Measurements from ENCODE around the gene BMI1.
A peak's percentile ranks its signal among the peaks of the same experiment; 100 is the strongest.
"Not testable (repeated sequence)": the region's sequence is repeated elsewhere in the genome, so short reads cannot be mapped to it uniquely, and the experiment has no call there.

Gene BMI1

DNA sequence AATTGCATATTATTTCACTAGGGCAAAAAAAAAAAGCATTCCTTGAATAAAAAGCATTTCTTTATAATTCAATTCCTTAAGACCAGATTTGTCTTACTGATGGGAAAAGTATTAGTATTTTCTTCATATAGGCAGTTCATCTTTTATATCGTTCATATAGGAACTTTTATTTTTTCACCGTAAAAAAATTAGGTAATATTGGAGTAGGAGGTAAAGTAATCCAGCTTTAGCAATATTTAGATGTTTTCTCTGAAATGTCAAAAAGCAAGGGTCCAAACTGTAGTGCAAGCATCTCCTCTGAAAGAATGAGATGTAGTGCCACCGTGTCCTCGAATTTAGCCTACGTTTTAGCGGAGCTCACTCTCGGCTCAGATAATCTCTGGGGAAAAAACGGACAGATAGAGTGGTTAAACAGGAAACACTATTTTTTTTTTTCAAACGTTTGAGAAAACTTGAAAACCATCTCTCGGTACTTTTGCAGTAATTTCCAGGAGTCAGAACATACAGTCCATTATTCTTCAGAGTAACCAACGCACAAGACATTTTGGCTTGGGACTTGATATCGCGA is 18.9 kb downstream of the BMI1 start:
- peak; percentile 89 for FAIRE-seq
- DNase-seq (ENCODE audit: insufficient read length, low spot score) = no peak
- TF ChIP-seq POLR2A (IDR thresholded peaks at IDR 0.05; ENCODE audit: low read depth, low read length) = no peak

DNA sequence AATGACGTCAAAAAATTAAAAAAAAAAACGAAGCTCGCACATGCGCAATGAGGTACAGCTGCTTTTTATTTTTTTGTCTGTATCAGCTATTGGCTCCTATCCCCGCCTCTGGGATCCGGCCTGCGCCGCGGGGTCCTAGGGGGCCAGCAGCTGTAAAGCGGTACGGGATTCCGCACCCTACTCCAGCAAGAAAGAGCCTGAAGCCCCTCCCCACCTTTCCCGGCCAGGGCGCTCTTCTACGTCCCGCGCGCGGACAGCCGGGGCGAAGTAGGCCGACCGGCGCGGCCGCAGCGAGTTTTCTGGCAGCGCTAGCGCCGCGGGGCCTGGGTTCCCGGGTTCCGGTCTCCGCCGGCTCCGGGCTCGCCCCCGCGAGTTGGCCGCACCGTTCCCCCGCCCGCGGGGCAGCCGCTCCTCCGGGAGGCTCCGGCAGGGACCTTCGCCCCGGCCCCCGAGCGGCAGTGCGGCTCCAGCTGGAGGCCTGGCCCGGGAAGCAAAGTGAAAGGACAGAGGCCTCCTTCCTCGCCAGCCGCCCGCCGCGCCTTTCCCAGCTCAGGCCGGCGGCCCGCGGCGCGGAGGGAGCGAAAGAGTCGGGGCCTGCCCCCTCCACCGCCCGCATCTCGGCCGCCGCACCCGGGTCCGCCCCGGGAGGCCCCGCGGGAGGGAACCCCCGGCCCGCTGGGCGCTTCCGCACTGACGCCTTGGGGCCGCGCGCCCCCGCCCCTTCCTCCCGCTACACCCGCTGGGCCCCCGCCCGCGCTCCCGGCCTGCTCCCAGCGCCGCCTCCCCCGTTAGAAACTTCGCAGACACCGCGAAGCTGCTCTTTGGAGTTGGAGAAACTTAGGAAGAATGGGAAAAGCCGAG is 19.7 kb downstream of the BMI1 start:
- FAIRE-seq (no peak), DNase-seq (ENCODE audit: insufficient read length, low spot score) (no peak)
- TF ChIP-seq POLR2A (IDR thresholded peaks at IDR 0.05; ENCODE audit: low read depth, low read length) = peak; percentile 29; the same call in 1 of the 2 replicates

DNA sequence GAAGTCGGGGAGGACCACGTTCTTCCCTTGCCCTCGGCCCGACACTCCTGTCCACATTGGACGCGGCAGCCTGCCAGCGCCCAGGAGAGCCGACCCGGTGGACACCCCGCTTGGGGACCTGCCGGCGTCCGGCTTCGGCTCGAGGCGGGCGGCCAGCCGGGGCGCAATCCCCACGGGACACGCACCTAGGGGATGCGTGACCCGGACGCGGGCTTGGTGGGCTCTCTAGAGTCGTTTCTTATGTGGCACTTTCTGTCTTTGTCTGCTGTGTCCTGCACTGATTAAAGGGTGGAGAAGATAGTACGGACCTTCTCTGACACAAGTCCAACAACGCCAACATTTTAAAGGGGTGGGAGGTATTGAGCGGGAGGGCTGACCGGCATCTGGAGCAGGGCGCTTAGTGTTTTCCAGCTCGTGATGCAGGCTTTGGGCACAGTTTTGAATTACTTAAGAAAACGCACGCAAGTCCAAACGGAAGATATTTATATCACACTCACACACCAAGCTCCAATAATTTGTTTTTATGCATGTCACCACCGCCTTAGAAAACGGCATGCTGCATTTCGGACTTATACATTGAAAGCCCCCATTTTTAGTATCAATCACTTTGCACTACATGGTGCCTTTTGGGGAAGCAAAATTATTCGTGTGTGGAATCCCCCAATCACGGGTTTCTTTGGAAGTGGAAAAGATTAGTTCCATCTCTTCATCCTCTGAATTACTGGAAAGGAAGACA is 20.5 kb downstream of the BMI1 start:
- no peak for FAIRE-seq
- TF ChIP-seq POLR2A (IDR thresholded peaks at IDR 0.05; ENCODE audit: low read depth, low read length) = no peak
- DNase-seq (ENCODE audit: insufficient read length, low spot score) = peak; percentile 44

DNA sequence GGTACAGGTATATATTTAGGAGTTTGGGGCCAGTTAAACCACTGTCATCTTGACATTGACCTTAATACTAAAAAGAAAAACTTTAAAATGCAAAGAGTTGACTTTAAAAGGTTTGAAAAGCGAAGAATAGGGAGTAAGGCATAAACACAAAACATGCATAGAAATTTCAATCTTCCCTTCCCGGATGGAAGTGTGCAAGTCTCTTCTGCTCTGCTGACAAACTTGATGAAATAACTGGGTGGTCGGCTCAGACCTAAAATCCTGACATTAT is 21.0 kb downstream of the BMI1 start:
- TF ChIP-seq POLR2A (IDR thresholded peaks at IDR 0.05; ENCODE audit: low read depth, low read length) = no peak
- no peak for DNase-seq (ENCODE audit: insufficient read length, low spot score)
- FAIRE-seq = no peak

DNA sequence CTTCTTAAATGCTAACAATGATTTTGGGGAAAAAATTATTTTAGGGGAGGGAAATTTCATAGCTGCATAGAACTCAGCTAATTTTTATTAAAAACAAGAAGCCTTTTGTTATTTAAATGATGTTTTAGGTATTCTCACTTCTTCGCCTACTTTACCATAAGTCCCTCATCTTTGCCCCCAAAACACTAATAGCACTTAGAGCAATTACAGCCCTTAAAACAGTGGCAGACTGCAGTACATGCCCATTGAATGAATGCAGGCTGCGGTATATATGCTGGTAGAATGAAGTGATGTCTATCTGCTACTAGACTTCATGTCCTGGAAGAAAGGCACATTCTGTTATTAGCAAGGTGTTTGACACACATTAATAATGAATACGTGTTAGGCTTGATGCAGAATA is 21.5 kb downstream of the BMI1 start:
- FAIRE-seq = no peak
- TF ChIP-seq POLR2A (IDR thresholded peaks at IDR 0.05; ENCODE audit: low read depth, low read length) = no peak
- DNase-seq (ENCODE audit: insufficient read length, low spot score) = no peak

DNA sequence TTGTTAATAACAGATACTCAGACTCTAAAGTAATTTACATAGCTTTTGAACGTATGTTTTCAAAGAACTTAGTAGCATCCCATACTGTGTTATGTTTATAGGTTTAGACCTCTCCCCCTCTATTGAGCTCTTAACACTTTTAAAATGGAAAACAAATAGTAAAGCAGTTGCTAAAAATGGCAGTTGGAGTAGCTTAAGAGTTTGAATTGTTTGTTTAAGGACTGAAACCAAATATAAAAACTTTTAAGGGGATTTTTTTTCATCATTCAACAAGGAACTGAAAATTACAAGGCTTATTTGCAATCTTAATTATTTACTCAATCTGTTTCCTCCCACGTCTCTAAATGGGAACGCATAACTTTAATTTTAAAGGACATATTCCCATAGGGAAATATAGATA is 22.8 kb downstream of the BMI1 start:
- no peak for TF ChIP-seq POLR2A (IDR thresholded peaks at IDR 0.05; ENCODE audit: low read depth, low read length)
- FAIRE-seq = no peak
- no peak for DNase-seq (ENCODE audit: insufficient read length, low spot score)

DNA sequence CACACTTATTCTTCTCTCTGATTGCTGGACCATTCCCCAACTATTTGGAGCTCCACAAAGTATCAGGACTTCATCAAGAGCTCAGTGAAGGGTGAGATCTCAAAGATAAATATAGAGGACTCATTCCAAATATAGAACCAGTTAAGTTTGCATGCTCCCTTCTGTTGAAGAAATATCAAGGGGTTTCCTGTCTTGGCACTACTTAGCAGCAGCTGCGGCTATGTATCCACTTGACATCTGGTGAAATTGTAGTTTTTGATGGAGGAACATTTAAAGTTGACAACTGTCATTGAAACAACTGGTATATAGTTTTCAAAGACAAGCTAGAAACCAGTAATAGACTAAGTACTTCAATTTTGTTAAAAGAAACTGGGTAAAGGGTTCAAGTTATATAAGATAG is 23.4 kb downstream of the BMI1 start:
- no peak for FAIRE-seq
- TF ChIP-seq POLR2A (IDR thresholded peaks at IDR 0.05; ENCODE audit: low read depth, low read length) = no peak
- DNase-seq (ENCODE audit: insufficient read length, low spot score) = no peak

DNA sequence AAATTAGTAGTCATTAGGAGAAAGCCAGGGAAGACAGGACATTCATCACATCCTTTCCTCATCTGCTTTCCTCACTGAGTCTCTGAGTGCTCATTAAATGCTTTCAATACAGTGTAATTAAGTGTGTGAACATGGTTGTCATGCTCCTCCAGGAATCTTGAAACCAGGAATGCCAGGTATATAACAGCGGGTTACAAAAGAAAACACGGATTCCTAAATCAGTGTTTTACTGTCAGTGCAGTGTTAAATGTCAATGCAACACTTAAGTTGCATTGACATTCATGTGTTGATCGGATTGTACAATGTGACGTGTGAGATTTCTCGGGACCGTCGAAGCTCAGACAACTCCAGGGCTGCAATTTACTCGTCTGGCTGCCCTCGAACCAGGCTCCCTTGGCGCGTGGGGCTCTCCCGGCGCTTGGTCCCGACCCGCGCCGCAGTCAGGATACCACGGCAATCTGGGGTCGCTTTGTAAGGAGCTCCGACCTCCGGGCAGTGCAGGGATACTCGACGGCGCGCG is 23.9 kb downstream of the BMI1 start:
- DNase-seq (ENCODE audit: insufficient read length, low spot score) (no peak), FAIRE-seq (no peak)
- no peak for TF ChIP-seq POLR2A (IDR thresholded peaks at IDR 0.05; ENCODE audit: low read depth, low read length)

DNA sequence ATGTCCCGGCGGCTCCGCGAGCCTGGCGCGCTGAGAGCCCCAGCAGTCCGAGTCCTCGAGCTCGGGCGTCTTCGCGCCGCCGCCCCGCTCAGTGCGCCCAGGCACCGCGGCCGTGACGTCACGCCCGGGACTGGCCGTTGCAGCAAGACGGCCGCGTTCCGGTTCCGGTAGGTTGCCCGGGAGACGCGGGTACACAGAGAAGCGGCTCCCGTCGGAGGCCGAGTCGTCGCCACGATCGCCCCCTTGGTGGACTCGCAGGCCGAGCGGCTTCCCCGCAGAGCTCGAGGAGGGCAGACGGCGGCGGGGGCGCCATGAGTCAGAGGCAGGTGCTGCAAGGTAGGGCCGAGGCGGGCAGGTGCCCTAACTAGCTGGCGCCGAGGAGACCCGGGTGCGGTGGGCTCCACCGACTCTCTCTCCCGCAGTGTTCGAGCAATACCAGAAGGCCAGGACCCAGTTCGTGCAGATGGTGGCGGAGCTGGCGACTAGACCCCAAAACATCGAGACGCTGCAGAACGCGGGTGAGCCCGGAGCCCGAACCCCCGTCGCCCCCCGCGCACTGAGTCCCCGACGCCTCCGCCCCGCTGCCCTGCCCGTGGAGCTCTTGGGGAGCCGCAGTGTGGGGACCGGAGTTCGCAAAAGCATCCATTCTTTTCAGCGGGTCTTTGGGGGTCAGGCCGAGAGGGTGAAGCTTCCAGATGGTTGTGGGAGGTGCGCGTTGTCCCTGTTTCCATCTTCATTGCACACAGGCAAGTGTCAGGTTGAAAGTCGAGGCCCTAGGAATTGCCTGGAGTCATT is 24.6 kb downstream of the BMI1 start, which contains the start of gene SPAG6:
Gene SPAG6, plus strand, starts transcription at position 196 of the 795 bp plus-strand sequence. Its CDS starts 116 bp downstream, at position 312.
- no peak for TF ChIP-seq POLR2A (IDR thresholded peaks at IDR 0.05; ENCODE audit: low read depth, low read length)
- FAIRE-seq = no peak
- no peak for DNase-seq (ENCODE audit: insufficient read length, low spot score)

DNA sequence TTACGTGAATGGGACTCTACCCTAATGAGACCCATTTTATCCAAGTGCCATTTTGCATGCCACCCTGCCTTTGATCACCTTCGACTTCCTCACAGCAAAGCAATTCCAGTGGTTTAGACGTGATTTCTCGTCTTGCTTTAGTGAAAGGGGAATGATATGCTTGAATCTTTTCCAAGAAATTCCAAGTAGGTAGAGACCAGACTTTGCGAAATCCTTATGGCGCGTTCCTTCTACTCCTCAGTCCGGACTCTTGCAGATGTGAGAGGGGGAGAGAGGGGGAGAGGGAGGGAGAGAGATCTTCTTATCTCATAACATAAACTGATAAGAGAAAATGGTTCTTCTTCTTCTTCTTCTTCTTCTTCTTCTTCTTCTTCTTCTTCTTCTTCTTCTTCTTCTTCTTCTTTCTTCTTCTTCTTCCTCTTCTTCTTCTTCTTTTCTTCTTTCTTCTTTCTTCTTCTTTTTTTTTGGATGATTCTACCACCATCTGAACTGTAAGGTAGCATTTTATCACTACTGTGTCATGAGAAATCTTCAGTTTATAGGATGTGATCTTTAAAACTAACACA is 25.3 kb downstream of the BMI1 start:
- TF ChIP-seq POLR2A (IDR thresholded peaks at IDR 0.05; ENCODE audit: low read depth, low read length) = no peak
- DNase-seq (ENCODE audit: insufficient read length, low spot score) = no peak
- no peak for FAIRE-seq

DNA sequence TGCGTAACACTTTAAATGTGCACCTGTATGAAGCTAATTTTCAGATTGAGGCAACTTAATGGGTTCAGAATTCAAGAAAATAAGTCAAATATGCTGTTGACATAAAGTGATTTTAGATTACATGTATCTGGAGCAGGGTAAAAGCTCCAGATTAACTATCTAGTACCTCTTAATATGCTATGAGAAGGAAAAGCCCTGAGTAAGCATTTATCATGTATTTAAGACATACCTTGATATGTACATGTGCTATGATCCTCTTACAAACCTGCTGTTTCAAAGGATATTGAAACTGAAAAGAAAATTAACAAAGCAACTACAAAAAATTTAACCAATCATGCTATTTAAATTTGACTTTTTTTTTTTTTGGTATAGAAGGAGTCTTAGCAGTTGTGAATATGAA is 28.9 kb downstream of the BMI1 start:
- no peak for FAIRE-seq
- no peak for TF ChIP-seq POLR2A (IDR thresholded peaks at IDR 0.05; ENCODE audit: low read depth, low read length)
- DNase-seq (ENCODE audit: insufficient read length, low spot score) = no peak

DNA sequence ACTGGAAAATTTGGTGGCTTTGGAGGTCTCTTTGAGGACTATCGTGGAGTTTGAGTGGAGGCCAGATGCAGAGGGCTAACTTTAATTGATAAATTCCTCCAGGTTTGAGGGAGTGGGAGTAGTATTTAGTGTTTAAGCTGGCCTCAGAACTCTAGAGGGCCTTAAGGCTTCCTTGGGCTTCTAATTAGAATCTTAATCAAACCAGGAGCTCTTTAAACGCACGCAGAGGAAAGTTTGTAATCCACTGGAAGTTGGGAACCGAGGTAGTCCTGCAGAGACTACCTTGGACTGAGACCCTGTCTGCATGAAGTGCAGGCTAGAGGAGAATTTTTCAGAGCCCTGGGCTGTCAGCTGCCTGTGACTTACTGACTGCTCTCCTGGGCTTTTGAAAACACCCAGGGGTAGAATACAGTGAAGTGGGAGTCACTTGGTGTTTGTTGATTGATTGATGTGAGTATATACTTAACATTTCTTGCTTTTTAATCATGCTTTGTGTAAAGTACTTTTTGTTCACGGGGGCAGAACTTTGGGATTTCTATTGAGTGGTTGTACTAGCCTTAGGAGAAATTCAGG is 30.3 kb downstream of the BMI1 start:
- no peak for FAIRE-seq
- no peak for TF ChIP-seq POLR2A (IDR thresholded peaks at IDR 0.05; ENCODE audit: low read depth, low read length)
- DNase-seq (ENCODE audit: insufficient read length, low spot score) = no peak

DNA sequence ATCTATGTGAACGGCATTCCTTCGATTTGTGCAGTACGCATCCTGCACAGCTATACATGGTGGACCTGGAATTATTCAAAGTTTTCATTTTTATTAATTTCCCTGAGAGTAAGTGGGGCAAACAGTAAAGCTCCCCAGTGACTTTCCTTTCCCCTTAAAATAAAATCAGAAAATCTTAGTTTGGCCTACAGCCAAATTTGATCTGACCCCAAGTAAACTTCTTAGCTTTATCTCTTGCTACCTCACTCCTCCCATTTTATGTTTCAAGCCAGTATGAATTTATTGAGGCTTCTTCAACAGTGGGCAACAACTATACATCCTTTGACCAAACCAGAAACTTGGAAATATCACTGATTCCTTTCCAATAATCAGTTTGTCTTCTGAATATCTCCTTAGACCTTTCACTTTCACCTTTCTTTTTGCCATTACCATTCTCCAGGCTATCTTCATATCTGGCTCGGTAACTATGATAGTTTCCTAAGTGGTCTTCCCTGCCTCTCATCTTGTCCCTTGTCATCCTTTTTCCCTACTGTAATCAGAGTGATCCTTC is 35.5 kb downstream of the BMI1 start:
- DNase-seq (ENCODE audit: insufficient read length, low spot score) (no peak), FAIRE-seq (no peak)
- TF ChIP-seq POLR2A (IDR thresholded peaks at IDR 0.05; ENCODE audit: low read depth, low read length) = no peak

DNA sequence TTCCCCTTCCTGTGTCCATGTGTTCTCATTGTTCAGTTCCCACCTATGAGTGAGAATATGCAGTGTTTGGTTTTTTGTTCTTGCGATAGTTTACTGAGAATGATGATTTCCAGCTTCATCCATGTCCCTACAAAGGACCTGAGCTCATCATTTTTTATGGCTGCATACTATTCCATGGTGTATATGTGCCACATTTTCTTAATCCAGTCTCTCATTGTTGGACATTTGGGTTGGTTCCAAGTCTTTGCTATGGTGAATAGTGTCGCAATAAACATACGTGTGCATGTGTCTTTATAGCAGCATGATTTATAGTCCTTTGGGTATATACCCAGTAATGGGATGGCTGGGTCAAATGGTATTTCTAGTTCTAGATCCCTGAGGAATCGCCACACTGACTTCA is 36.9 kb downstream of the BMI1 start:
- FAIRE-seq; DNase-seq (ENCODE audit: insufficient read length, low spot score): not testable (repeated sequence)
